HepG2 (cell line): ENCODE data around the gene KLHL18.

Source experiments
- EZH2 ChIP-seq: conservative IDR thresholded peaks from 2 replicates; pipeline ENCODE4 v1.6.1; 2012; ENCODE audit warnings: mild to moderate bottlenecking, low read depth, low read length, moderate library complexity
- MIXL1 ChIP-seq: IDR thresholded peaks from 2 replicates; pipeline ENCODE4 v1.6.1; 2016
- POLR2A ChIP-seq, 2 experiments: IDR thresholded peaks; 2 replicates each; pipeline ENCODE4 v1.6.1; 2011; ENCODE audit warnings: low read depth in 2 of 2, low read length in 2 of 2, mild to moderate bottlenecking in 1 of 2, moderate library complexity in 1 of 2; ENCODE audit not compliant: insufficient read depth in 1 of 2
- SAFB2 ChIP-seq: sonication (generic); formaldehyde crosslinking; IDR thresholded peaks from 2 replicates; pipeline ENCODE4 v1.5.1; 2020; ENCODE audit warnings: missing genetic modification reagents, low read depth, mild to moderate bottlenecking, borderline replicate concordance
- SP2 ChIP-seq: sonication (generic); formaldehyde crosslinking; IDR thresholded peaks from 2 replicates; pipeline ENCODE4 v1.5.1; 2020; ENCODE audit warnings: mild to moderate bottlenecking, missing genetic modification reagents
- TAF1 ChIP-seq: sonication (generic); formaldehyde crosslinking; IDR thresholded peaks from 2 replicates; pipeline ENCODE4 v1.4.0; 2020; ENCODE audit warnings: missing genetic modification reagents
- TF ChIP-seq, protein P1 (sequence below): sonication (generic); formaldehyde crosslinking; IDR thresholded peaks from 2 replicates; pipeline ENCODE4 v1.4.0; 2020; ENCODE audit warnings: missing genetic modification reagents, borderline replicate concordance
- TF ChIP-seq, protein P2 (sequence below): sonication (generic); formaldehyde crosslinking; IDR thresholded peaks from 2 replicates; pipeline ENCODE4 v1.9.0; 2021; ENCODE audit warnings: missing genetic modification reagents, mild to moderate bottlenecking, borderline replicate concordance

DNA sequence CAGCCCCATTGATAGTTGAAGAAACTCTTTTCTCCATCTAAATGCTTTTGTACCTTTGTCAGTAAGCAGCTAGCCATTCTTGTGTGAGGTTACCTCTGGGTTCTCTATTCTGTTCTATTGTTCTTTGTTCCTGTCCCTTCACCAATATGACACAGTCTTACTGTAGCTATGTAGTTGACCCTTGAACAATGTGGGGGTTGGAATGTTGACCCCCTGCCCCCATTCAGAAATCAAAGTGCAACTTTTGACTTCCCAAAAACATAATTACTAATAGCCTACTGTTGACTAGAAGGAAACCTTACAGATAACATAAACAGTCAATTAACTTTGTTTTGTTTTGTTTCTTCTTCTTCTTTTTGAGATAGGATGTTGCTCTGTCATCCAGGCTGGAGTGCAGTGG lies 18.7 kb downstream of the KLHL18 start:
- TF ChIP-seq MIXL1 (CRISPR knock-in tag) (peak; percentile 61; the same call in 1 of the 2 replicates), EZH2 (no peak), TAF1 (CRISPR knock-in tag) (no peak), SAFB2 (no peak), SP2 (CRISPR knock-in tag) (no peak), POLR2A (IDR thresholded peaks at IDR 0.05; ENCODE audit: insufficient read depth in 1 of 2, low read depth in 2 of 2, low read length in 2 of 2) (no peak)
- TF ChIP-seq, protein P1, sequence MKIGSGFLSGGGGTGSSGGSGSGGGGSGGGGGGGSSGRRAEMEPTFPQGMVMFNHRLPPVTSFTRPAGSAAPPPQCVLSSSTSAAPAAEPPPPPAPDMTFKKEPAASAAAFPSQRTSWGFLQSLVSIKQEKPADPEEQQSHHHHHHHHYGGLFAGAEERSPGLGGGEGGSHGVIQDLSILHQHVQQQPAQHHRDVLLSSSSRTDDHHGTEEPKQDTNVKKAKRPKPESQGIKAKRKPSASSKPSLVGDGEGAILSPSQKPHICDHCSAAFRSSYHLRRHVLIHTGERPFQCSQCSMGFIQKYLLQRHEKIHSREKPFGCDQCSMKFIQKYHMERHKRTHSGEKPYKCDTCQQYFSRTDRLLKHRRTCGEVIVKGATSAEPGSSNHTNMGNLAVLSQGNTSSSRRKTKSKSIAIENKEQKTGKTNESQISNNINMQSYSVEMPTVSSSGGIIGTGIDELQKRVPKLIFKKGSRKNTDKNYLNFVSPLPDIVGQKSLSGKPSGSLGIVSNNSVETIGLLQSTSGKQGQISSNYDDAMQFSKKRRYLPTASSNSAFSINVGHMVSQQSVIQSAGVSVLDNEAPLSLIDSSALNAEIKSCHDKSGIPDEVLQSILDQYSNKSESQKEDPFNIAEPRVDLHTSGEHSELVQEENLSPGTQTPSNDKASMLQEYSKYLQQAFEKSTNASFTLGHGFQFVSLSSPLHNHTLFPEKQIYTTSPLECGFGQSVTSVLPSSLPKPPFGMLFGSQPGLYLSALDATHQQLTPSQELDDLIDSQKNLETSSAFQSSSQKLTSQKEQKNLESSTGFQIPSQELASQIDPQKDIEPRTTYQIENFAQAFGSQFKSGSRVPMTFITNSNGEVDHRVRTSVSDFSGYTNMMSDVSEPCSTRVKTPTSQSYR (CRISPR knock-in tag) = peak; percentile 96
- TF ChIP-seq, protein P2, sequence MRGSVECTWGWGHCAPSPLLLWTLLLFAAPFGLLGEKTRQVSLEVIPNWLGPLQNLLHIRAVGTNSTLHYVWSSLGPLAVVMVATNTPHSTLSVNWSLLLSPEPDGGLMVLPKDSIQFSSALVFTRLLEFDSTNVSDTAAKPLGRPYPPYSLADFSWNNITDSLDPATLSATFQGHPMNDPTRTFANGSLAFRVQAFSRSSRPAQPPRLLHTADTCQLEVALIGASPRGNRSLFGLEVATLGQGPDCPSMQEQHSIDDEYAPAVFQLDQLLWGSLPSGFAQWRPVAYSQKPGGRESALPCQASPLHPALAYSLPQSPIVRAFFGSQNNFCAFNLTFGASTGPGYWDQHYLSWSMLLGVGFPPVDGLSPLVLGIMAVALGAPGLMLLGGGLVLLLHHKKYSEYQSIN (CRISPR knock-in tag) = no peak
